Hippocampal formation (tissue), 2 donors: ENCODE results near the gene VPS51.

Experiments
- DNase-seq, 2 donors: peaks; one replicate each; lab custom pipeline; 2025; lab: John Stamatoyannopoulos, UW

VPS51 gene

DNA sequence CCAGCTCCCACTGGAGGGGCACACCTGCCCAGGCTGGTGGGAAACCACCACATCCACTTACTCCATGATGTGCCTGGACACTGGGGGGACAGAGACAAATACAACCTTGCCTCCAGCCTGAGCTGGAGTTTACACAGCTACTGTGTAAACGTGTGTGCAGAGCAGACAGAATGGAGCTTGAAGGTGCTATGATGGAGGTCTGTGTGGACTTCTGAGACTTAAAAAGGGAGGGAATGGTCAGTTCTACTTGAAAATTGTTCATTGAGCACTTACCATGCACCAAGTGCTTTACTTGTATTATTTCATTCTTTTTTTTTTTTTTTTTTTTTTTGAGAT is 23.4 kb upstream of the VPS51 start:
- no peak for DNase-seq

DNA sequence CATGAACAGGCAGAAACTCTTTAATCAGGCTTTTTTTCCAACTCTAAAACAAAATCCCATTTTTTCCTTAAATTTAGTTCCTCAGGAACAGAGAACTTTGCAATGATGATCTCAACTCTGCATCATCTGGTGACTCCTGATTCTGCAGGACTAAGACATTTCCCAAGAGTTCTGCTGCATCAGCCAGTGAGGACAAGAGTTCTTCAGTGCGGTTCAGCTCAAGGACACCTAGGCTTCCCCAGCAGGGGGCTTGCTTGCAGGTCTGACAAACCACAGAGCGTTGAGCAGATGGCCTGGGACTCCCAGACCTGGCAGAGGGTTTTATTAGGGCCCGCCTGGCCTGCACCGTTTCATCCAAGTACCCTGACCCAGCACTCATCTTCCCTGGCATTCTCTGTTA is 18.6 kb upstream of the VPS51 start:
- DNase-seq: no peak

DNA sequence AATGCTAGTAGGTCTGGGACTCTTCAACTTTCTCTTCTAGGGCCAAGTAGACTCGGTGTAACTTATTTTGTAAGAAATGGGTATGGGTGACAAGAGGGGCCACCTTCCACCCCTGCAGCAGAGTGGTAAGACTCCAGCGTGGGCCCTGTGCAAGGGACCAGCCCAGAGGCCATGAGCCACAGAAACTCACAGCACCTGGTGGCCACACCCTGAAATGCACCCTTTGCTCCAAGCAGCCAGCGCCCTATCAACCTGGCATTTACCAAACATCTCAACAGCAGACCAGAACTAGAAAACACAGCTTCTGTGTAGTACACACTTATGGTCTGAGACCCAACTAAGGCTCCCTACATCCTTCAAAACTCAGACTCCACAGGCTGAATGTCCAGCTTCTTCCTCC is 17.9 kb upstream of the VPS51 start:
- no peak for DNase-seq

DNA sequence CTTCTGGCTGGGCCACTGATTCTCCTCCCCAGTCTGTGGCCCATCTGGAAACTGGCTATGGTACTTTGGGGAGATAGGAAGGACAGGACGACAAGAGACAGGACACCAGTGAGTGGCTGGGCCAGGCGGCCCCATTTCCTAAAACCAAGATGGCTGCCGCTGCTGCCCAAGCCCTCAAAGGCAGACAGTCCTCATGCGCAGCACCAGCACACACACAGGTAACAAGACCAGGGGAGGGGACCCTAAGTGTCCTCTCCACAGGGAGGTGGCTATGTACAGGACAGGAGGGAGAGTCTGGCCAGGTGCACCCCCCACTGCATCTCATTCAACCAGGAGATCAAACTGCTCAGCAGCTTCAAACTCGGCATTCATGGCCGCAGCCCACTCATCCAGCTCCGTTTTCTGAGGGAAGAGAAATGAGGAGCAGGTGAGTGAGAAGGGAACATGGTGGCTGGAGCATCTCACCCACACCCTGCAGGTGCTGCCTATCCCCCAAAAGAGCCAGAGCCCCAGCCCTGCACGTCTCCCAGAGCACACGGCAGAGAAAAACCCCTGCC is 17.1 kb upstream of the VPS51 start:
- DNase-seq: no peak

DNA sequence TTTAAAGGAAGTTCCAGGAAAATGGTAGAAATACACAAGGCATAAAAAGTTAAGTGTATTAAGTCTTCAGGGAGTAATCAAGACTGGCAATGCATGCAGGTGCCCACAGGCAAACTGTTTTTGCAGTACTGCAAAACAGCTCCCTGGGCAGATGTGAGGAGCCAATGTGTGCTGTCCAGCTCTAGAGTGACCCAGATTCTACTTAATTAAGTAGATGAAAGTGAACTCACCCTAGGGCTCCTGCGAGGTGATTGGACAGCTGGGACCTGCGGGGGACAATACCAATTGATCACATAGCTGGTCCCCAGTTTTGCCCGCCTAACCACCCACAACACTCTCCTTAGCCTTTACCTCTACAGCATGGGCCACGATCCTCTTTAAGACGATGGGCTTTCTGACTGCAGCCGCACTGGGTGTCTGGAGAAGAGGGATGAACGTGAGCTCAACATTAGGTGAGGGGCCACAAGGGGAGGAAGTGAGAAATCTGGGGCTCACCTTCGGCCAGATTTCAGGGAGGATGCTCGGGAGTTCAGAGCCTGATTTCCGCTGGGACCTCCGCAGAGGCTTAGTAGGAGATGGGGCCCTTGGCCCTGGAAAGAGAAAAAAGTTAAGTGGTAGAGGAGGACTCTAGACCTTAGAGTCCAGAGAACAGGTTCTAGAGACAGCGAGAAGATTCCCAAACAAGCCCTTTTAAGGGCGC is 12.7 kb upstream of the VPS51 start:
- no peak for DNase-seq

DNA sequence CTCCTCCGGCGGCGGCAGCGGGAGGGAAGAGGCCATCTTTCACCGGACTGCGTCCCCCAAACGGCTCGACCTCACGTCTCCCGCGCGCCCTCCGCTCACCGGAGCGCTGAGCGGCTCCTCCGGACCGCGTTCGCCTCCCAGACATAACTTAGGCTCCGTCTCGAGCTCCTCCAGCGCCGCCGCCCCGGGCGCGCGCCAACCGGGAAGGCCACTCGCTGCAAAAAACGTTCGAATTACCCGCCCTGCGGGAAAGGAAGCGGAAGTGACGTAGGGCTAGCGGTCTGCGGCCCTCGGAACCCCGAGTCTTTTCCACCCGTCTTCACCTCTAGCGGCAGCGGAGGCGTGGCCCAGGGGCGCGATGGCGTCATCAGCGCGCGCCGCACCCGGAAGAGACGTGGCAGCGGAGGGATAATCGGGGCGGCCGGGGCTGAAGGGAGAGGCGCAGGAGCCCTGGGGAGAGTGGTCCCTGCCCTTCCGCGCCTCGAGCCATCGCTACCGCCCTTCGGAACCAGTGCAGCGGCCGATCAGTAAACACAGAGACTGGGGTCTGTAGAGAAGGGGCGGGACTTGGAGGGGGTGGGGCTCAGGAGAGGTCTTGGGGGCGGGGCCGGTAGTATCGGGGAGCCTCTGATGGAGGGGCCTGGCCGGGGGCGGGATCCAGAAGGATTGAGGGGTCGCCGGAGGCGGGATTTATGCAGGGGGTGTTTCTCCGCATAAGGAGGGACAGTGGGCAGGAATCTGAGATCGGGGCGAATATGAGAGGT is 12.0 kb upstream of the VPS51 start, which contains the start of the genes CDCA5 and ZFPL1:
Gene CDCA5, minus strand, starts transcription at position 207 of the 764 bp plus-strand sequence. Its CDS starts 62 bp downstream, at position 145.
Gene ZFPL1, plus strand, starts transcription at position 389 of the 764 bp plus-strand sequence. CDS start 477 bp downstream, outside the sequence.
- DNase-seq: peak; percentile 92 to 96

DNA sequence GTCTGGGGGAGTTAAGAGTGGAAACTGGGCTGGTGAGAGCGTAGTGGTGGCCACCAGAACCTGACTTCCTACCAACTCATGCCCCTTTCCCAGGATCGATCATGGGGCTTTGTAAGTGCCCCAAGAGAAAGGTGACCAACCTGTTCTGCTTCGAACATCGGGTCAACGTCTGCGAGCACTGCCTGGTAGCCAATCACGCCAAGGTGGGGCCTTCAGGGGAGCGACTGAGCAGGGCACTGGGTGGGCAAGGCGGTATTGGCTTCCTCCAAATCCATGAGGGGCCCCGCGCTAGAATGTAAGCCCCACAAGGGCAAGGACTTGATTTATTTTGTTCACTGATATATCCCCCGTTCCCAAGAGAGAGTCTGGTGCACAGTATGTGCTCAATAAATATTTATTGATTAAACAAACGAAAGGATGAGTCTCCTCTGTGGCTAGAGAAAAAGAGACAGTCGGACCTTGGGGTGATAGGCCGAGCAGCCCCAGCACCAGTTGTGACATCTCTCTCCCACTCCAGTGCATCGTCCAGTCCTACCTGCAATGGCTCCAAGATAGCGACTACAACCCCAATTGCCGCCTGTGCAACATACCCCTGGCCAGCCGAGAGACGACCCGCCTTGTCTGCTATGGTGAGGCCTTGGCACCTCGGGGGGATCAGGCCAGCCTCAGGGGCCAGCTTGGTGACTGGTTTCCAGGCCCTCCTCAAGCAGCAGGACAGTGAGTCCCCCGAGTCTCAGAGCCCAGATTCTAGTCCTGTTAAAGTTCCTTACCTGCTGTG is 11.2 kb upstream of the VPS51 start:
- no peak for DNase-seq

DNA sequence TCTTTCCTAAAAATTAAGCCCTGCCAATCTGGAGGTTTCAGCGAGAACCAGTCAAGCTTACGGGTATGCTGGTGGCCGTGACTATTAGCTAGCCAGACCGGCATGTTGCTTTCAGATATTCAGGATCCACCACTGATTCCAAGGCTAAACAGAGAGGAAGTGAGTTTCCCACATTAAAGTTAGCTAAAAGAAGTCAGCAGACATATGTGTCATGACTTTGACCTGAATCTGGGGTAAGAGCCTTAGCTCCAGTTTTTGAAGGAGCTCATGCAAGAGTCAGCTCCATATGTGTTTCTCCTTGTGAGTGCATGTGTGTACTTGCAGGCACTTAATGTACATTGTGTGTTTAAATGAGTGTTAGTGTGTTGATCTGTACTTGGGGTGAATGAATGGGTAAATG is 10.6 kb upstream of the VPS51 start:
- DNase-seq: no peak

DNA sequence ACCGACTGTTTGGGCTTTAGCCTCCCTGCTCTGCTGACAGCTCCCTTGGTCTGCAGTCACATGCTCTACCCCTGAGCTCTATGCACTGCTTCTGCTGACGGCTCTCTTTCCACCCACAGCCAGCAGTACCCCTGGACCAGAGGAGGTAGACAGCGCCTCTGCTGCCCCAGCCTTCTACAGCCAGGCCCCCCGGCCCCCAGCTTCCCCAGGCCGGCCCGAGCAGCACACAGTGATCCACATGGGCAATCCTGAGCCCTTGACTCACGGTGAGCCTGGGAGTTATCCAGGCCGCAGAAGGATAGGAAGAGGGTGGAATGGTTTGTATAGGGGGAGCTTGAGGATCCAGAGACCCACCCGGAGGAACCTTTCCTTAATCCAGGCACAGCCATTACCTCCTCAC is 9.2 kb upstream of the VPS51 start:
- no peak for DNase-seq

DNA sequence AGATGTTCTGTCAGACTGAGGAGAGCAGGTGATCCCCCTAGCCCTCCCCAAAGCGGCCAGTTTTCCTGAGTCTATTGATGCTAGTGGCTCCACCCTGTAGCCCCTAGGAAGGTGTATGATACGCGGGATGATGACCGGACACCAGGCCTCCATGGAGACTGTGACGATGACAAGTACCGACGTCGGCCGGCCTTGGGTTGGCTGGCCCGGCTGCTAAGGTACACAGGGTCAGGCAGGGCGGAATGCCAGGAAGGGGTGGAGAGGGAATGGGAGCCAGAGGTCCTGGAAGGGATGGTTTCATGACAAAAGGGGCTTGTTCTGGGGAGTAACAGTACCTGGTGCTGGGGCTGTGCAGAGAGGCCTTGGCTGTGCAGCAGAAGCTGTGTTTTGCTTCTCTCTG is 8.8 kb upstream of the VPS51 start:
- no peak for DNase-seq

DNA sequence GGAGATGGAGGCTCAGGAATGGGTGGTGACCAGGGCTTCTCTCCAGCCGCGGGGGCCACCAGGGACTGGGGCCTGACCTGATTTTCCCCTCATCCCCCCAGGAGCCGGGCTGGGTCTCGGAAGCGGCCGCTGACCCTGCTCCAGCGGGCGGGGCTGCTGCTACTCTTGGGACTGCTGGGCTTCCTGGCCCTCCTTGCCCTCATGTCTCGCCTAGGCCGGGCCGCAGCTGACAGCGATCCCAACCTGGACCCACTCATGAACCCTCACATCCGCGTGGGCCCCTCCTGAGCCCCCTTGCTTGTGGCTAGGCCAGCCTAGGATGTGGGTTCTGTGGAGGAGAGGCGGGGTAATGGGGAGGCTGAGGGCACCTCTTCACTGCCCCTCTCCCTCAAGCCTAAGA is 8.2 kb upstream of the VPS51 start:
- no peak for DNase-seq

DNA sequence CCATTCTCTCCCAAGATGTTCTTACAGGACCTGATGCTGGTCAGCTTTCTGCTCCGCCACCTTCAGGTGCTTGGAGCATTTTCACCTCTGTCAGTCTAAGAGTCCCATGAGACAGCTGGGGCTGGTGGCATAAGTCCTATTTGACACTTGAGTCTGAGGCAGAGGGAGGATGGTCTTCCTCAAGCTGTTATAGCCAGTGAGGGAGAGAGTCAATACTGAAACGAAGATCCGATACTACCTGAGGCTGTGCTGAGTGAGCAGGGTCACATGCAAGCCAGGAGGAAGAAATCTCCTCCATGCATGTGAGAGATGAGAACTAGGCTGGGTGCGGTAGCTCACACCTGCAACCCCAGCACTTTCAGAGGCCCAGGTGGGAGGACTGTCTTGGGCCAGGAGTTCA is 6.4 kb upstream of the VPS51 start:
- DNase-seq: no peak

DNA sequence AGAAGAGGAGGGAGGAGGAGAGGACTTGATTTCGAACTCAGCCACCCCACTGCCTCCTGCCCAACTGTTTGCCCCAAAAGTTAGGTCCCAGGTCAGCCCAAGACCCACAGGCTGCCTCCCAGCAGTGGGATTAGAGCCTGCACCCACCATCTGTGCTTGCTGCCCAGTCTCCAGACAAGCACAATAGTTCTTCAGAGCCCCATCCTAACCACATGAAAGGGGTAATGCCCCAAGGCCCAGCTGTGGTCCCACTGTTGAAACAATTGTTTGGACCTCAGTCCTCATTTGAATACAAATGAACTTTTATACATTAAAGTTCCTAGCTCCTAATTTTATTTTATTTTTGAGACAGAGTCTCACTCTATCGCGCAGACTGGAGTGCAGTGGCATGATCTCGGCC is 5.4 kb upstream of the VPS51 start:
- peak; percentile 14 to 55 for DNase-seq

DNA sequence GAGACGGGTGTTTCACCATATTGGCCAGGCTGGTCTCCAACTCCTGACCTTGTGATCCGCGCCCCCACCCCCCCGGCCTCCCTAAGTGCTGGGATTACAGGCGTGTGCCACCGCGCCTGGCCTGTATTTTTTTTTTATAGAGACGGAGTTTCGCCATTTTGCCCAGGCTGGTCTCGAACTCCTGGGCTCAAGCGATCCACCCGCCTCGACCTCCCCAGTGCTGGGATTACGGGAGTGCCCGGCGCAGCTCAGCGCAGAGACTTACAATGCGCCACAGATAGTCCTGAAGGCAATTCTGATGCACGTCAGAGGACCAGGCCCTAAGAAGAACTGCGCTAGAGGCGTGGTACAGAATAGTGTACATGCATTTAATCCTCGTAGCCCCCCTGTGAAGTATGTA is 587 bp upstream of the VPS51 start:
- no peak for DNase-seq

DNA sequence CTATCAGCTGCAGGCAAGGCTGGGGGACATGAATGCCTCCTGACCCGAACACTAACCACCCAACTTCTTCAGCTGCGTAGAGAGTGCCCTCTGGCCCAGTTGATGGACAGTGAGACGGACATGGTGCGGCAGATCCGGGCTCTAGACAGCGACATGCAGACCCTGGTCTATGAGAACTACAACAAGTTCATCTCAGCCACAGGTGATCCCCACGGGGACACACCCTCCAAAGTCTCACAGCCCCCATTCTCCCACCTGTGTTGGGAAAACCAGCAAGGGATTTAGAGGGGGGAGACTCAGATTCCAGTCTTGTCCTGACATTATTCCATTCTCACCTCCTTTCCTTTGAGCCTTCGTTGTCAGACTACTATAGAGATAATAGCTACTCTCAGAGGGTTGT is 912 bp downstream of the VPS51 start:
- no peak for DNase-seq

DNA sequence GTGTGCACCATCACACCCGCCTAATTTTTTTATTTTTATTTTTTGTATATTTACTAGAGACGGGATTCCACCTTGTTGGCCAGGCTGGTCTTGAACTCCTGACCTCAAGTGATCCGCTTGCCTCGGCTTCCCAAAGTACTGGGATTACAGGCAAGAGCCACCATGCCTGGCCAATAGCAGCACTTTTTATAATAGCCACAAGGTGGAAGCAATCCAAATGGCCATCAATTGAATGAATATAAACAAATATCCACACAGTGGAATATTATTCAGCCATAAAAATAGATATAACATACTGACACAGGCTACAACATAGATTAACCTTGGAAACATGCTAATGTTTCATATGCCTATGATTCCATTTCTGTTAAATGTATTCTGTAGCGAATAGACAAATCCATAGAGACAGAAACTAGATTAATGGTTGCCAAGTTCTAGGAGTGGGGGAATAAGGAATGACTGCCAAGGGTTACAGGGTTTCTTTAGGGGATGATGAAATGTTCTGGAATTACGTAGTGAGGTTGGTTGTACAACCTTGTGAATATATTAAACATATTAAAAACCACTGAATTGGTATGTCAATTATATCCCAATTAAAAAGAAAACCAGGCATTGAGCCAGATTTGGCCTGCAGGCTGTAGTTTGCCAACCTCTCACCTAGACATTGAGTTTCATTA is 4.8 kb downstream of the VPS51 start:
- no peak for DNase-seq

DNA sequence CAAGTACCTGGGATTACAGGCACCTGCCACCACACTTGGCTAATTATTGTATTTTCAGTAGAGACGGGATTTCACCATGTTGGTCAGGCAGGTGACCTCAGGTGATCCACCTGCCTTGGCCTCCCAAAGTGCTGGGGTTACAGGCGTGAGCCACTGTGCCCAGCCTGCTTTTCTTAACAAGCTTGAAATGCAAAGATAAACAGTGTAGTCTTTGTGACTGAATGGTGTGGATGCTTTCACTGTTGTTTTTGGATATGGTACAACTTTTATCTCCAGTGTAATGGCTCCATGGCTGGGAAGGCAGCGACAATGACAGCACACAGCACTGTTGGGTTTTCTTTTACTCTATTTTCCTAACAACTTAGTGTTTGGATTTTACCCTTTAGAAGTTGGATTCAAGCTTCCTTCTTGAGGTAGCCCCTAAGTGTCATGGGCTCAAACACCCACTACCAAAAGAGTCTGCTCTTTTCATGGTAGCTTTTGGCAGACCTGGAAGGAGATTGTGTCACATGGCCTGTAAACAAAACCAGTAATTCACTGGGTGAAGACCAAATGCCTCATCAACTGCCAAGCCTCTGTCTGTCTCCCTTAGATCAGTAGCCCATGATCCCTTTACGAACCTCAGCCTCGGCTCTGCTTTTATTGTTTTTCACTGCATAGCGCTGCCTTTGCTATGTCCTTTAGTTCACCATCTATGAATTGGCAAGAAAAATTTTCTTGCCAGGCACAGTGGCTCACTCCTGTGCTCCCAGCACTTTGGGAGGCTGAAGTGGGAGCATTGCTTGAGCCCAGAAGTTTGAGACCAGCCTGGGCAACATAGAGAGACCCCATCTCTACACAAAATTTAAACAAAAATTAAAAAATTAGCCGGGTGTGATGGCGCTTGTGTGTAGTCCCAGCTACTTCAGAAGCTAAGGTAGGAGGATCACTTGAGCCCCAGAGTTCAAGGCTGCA is 6.4 kb downstream of the VPS51 start:
- DNase-seq: peak; percentile 46 to 60

DNA sequence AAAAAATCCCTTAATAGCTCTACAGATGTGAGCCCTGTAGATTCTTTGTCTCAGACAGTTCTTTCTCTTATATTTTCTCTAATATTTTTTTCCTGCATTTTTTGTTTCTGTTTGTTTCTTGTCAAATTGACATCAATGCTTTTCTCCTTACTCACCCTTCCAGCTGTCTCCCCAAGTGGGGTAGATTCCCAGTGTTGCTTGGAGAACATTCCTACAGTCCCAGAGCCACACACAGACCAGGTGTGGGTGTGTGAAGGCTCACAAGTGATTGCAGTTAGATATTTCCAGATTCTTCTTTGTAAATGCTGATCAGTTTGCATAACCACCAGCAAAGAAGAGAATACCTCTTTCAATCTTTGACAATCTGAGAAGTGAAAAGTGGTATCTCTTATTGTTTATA is 7.5 kb downstream of the VPS51 start:
- no peak for DNase-seq

DNA sequence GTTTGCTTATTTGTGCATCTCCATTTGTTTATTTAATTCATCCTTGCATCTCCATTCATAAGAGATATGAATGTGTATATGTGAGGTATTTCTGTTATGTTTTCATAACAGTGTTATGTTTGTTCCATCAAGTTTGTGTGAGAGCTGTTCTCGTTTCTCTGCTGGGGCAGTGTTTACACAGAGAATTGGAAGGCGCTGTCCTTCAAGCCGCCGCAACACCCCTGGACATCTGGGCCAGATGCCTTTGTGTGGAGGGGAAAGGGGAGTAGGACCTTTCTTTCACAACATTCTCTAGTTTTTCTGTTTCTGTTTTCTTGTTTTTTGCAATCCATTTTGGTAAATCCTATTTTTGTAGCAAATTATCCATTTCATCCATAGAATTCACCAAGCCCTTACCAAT is 8.6 kb downstream of the VPS51 start:
- DNase-seq: no peak

DNA sequence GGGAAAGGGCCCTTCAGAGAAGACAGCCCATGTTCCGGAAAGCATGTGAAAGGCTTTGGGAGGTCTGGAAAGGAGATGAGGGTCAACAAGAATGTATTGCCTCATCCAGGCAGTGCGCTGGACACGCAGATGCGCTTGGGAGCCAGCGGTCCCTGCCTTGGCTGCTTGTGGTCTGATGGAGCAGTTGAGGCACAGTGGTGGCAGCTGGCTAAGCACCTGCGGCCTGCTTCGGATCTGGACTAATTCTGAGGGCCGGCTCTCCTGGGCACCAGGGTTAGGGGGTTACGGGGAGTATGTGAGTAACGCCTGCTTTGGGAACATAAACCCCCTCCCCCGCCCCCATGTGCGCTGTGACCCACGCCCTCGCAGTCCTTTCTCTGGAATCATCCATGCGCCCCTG is 11.1 kb downstream of the VPS51 start:
- no peak for DNase-seq
